B cell (primary cell): ENCODE data around the gene FNDC4. TPM values are rescaled to one million over a fixed set of nuclear protein-coding genes. Genes with fewer than 3 reads are reported as not detected.

ENCODE experiments used
- ATAC-seq: fragments of 200-7000 bp; cut with Tn5 transposase; one replicate; pipeline ENCODE4 v1.10.0; 2021; ENCODE audit warnings: low read depth, mild to moderate bottlenecking, moderate number of reproducible peaks, moderate library complexity
- CTCF ChIA-PET: fragments of 350-600 bp; sonication (Branson Sonifier 250); formaldehyde crosslinking; loops from one replicate; lab custom pipeline; 2021; ENCODE audit warnings: antibody characterized with exemption, inconsistent platforms; lab: Charles Lee
- POLR2A ChIA-PET: fragments of 350-600 bp; sonication (Branson Sonifier 250); formaldehyde crosslinking; loops from one replicate; lab custom pipeline; 2021; ENCODE audit warnings: antibody characterized with exemption; lab: Charles Lee
- DNase-seq: peaks from one replicate; pipeline ENCODE4 v3.0.0; 2013
- H2AFZ ChIP-seq: 2 replicates; pipeline ENCODE4 v1.6.1; 2012; ENCODE audit warnings: mild to moderate bottlenecking, low read depth, low read length; ENCODE audit not compliant: insufficient read depth, poor library complexity, severe bottlenecking
- H3K27ac ChIP-seq, 2 donors: 1 replicate in 1 of 2; 2 replicates in 1 of 2; pipeline ENCODE4 v1.5.1; 2012 to 2013; ENCODE audit warnings: low read length in 2 of 2, mild to moderate bottlenecking in 2 of 2, moderate library complexity in 1 of 2
- H3K27me3 ChIP-seq, 4 experiments: fragments of 200-600 bp in 1 of 4; sonication (generic) in 1 of 4; replicated peaks in 1 of 4; 1 replicate in 2 of 4; 2 replicates in 2 of 4; pipeline versions ENCODE4 v1.6.1 to v1.7.0; 2013 to 2016; ENCODE audit warnings: low read length in 3 of 4, mild to moderate bottlenecking in 2 of 4, mixed read lengths in 1 of 4, moderate library complexity in 1 of 4; ENCODE audit not compliant: insufficient read depth in 4 of 4, control insufficient read depth in 3 of 4; ENCODE audit errors: control extremely low read depth in 1 of 4
- H3K36me3 ChIP-seq, 2 experiments: replicated peaks in 1 of 2; 1 replicate in 1 of 2; 2 replicates in 1 of 2; pipeline versions ENCODE4 v1.6.1 to v1.7.1; 2013; ENCODE audit warnings: low read length in 1 of 2; ENCODE audit not compliant: insufficient read depth in 2 of 2, control insufficient read depth in 1 of 2; ENCODE audit errors: control extremely low read depth in 1 of 2, extremely low read depth in 1 of 2
- H3K4me1 ChIP-seq, 2 donors: fragments of 200-600 bp in 1 of 2; sonication (generic) in 1 of 2; 1 replicate in 1 of 2; 2 replicates in 1 of 2; pipeline versions ENCODE4 v1.5.1 to v1.6.1; 2013 to 2017; ENCODE audit warnings: low read length in 2 of 2; ENCODE audit not compliant: control insufficient read depth in 2 of 2, insufficient read depth in 2 of 2
- H3K4me2 ChIP-seq: replicated peaks from 2 replicates; pipeline ENCODE3; 2012; ENCODE audit warnings: mild to moderate bottlenecking, low read depth, low read length; ENCODE audit not compliant: poor library complexity, severe bottlenecking
- H3K4me3 ChIP-seq, 5 experiments: fragments of 200-600 bp in 1 of 5; sonication (generic) in 1 of 5; 1 replicate in 3 of 5; 2 replicates in 2 of 5; pipeline versions ENCODE4 v1.5.1 to v1.7.0; 2011 to 2016; ENCODE audit warnings: low read length in 4 of 5, mild to moderate bottlenecking in 4 of 5, low read depth in 2 of 5, control low read depth in 1 of 5, moderate library complexity in 1 of 5; ENCODE audit not compliant: insufficient read depth in 1 of 5; ENCODE audit errors: control extremely low read depth in 1 of 5, extremely low read depth in 1 of 5
- H3K79me2 ChIP-seq: fragments of 200-600 bp; sonication (generic); one replicate; pipeline ENCODE4 v1.6.0; 2016; ENCODE audit warnings: low read length; ENCODE audit not compliant: control insufficient read depth, insufficient read depth
- H3K9ac ChIP-seq: fragments of 200-600 bp; sonication (generic); 2 replicates; pipeline ENCODE4 v1.6.1; 2017; ENCODE audit warnings: mild to moderate bottlenecking, low read length, moderate library complexity
- H3K9me3 ChIP-seq, 3 donors: one replicate each; pipeline versions ENCODE4 v1.6.1 to v1.7.1; 2013; ENCODE audit warnings: low read length in 2 of 3; ENCODE audit not compliant: control insufficient read depth in 2 of 3, insufficient read depth in 1 of 3; ENCODE audit errors: control extremely low read depth in 1 of 3
- H4K20me1 ChIP-seq: 2 replicates; pipeline ENCODE4 v1.6.0; 2012; ENCODE audit warnings: mild to moderate bottlenecking, low read length; ENCODE audit not compliant: insufficient read depth, control insufficient read depth, poor library complexity, severe bottlenecking
- H3K27ac Mint-ChIP-seq: one replicate; pipeline ENCODE4 v1.8.0; 2021; ENCODE audit warnings: mixed read lengths
- H3K27me3 Mint-ChIP-seq: one replicate; pipeline ENCODE4 v1.8.0; 2021; ENCODE audit warnings: mixed read lengths
- H3K4me1 Mint-ChIP-seq: one replicate; pipeline ENCODE4 v1.8.0; 2021; ENCODE audit warnings: mixed read lengths
- H3K4me3 Mint-ChIP-seq: one replicate; pipeline ENCODE4 v1.8.0; 2021; ENCODE audit warnings: mixed read lengths
- H3K9me3 Mint-ChIP-seq: one replicate; pipeline ENCODE4 v1.8.0; 2022; ENCODE audit warnings: mixed read lengths; ENCODE audit not compliant: insufficient read depth
- EZH2 ChIP-seq: IDR thresholded peaks from 2 replicates; pipeline ENCODE4 v1.6.1; 2012; ENCODE audit warnings: borderline replicate concordance, low read depth, mild to moderate bottlenecking, moderate library complexity, low read length; ENCODE audit not compliant: insufficient read depth, poor library complexity, severe bottlenecking
- WGBS: methylation state at CpG from one replicate; pipeline ENCODE4 v1.1.5; 2013; ENCODE audit warnings: missing lambda C conversion rate; ENCODE audit not compliant: insufficient coverage; 5-methylcytosine and 5-hydroxymethylcytosine counted together
- intact Hi-C: fragments of 100-400 bp; cut with micrococcal nuclease; formaldehyde crosslinking; loops from one replicate; pipeline ENCODE4 v1.10.0; 2022
- polyA plus RNA-seq: library from polyadenylated mRNA; depleted of rRNA; stranded (reverse); fragments of >200 nt; gene quantifications from 2 replicates; pipeline ENCODE4 v1.2.3, GENCODE V29; 2012
- total RNA-seq, 2 donors: library from RNA; stranded (reverse); fragments of 120-200 nt in 1 of 2; gene quantifications; 1 replicate in 1 of 2; 2 replicates in 1 of 2; pipeline versions ENCODE4 v1.2.3 to v1.2.4, GENCODE V29; 2013 to 2022
- TF ChIP-seq, protein P1 (sequence below): fragments of 200-600 bp; IDR thresholded peaks from one replicate; pipeline ENCODE4 v1.8.0; 2022; ENCODE audit warnings: antibody characterized with exemption, mild to moderate bottlenecking

FNDC4 gene
- total and polyA plus RNA-seq, 2 donors (not counting 1 experiment from before 2014, with no cell fraction given): 0.31 TPM; not detected in 1

GRCh38 chr2:27445155-27445554, 49.8 kb downstream of the FNDC4 start:
- Histone ChIP-seq H3K4me1 (peaks cover 3 to 6% of the 10 kb centered on the region in 2 donors), H3K27ac (no peak overlapping the region), H3K4me3 (no peak overlapping the region), H3K4me2 (no peak overlapping the region), H3K9me3 (no peaks in the 10 kb centered on the region), H4K20me1 (no peaks in the 10 kb centered on the region), H3K79me2 (no peaks in the 10 kb centered on the region), H3K27me3 (no peaks in the 10 kb centered on the region), H2AFZ (no peak overlapping the region), H3K36me3 (peaks cover 3 to 31% of the 10 kb centered on the region in 2 experiments), H3K9ac (no peak overlapping the region)
- WGBS: 93% methylated on average over 8 of the region's 8 CpGs
- ChIA-PET CTCF (no interaction called here), POLR2A (no interaction called here)
- intact Hi-C loops: loop anchor here (10.0 kb wide), 1 partner anchor 240 kb away; no protein-coding TSS in a partner anchor
- no peak for ATAC-seq
- no peaks in the 10 kb centered on the region for H3K27me3 Mint-ChIP-seq
- no peak for DNase-seq
- peaks cover 12% of the 10 kb centered on the region for H3K4me1 Mint-ChIP-seq
- TF ChIP-seq, protein P1, sequence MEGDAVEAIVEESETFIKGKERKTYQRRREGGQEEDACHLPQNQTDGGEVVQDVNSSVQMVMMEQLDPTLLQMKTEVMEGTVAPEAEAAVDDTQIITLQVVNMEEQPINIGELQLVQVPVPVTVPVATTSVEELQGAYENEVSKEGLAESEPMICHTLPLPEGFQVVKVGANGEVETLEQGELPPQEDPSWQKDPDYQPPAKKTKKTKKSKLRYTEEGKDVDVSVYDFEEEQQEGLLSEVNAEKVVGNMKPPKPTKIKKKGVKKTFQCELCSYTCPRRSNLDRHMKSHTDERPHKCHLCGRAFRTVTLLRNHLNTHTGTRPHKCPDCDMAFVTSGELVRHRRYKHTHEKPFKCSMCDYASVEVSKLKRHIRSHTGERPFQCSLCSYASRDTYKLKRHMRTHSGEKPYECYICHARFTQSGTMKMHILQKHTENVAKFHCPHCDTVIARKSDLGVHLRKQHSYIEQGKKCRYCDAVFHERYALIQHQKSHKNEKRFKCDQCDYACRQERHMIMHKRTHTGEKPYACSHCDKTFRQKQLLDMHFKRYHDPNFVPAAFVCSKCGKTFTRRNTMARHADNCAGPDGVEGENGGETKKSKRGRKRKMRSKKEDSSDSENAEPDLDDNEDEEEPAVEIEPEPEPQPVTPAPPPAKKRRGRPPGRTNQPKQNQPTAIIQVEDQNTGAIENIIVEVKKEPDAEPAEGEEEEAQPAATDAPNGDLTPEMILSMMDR: no peak
- no peak for TF ChIP-seq EZH2
- H3K9me3 Mint-ChIP-seq: no peaks in the 10 kb centered on the region
- H3K4me3 Mint-ChIP-seq: no peak overlapping the region
- H3K27ac Mint-ChIP-seq: no peak overlapping the region

DNA sequence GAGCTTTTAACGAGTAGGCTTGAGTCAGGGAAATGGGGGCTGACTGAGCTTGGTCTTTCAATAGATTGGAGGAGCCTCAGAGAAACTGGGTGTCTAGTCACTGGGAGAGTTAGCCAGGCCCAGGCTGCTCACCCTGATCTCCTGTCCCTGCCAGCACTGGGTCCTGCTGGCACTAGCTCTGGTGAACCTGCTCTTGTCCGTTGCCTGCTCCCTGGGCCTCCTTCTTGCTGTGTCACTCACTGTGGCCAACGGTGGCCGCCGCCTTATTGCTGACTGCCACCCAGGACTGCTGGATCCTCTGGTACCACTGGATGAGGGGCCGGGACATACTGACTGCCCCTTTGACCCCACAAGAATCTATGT, 52.1 kb downstream of the FNDC4 start:
- Mint-ChIP-seq H3K9me3 (no peaks in the 10 kb centered on the region), H3K27ac (peak overlapping the region; percentile 72), H3K27me3 (no peaks in the 10 kb centered on the region), H3K4me3 (peak overlapping the region; percentile 72), H3K4me1 (peaks cover 12% of the 10 kb centered on the region)
- H3K4me3 ChIP-seq: no peak overlapping the region
- no peaks in the 10 kb centered on the region for H4K20me1 ChIP-seq
- H3K4me1 ChIP-seq: peaks cover 3 to 6% of the 10 kb centered on the region in 2 donors
- H3K27me3 ChIP-seq: no peaks in the 10 kb centered on the region
- no peak for DNase-seq
- POLR2A ChIA-PET: no interaction called here
- H3K79me2 ChIP-seq: no peaks in the 10 kb centered on the region
- TF ChIP-seq EZH2: no peak
- TF ChIP-seq, protein P1: no peak
- H3K4me2 ChIP-seq: peak overlapping the region; percentile 70
- H3K9me3 ChIP-seq: no peaks in the 10 kb centered on the region
- H3K9ac ChIP-seq: no peak overlapping the region
- H3K36me3 ChIP-seq: peaks cover 3 to 47% of the 10 kb centered on the region in 2 experiments
- ATAC-seq: no peak
- H2AFZ ChIP-seq: no peak overlapping the region
- no peak overlapping the region for H3K27ac ChIP-seq
- 92% methylated on average over 6 of the region's 6 CpGs for WGBS
- intact Hi-C loops: loop anchor here (1.0 to 10.0 kb wide), 5 partner anchors 15 to 242 kb away; partner anchors contain the start of genes IFT172, NRBP1 and PPM1G
- CTCF ChIA-PET: interaction anchor here (1.6 kb wide), 1 partner anchor 11 kb away, joined by 3 read pairs; no protein-coding TSS in a partner anchor
